ENCODE measurements around the gene TMEM50B. TPM values are rescaled to one million over a fixed set of nuclear protein-coding genes. Genes with fewer than 3 reads are reported as not detected.
A peak's percentile ranks its signal among the peaks of the same experiment; 100 is the strongest.
"Not testable (repeated sequence)": the region's sequence is repeated elsewhere in the genome, so short reads cannot be mapped to it uniquely, and the experiment has no call there.

TMEM50B gene
- polyA plus RNA-seq (ENCODE audit: insufficient read length) = 18.2 TPM

GRCh38 chr21:33479679-33480480 lies at the start of gene TMEM50B:
TMEM50B (minus strand) TSS chr21:33479974; CDS start chr21:33468885, 11,089 bp downstream.
- DNase-seq (ENCODE audit: low read depth) = peak; percentile 75

GRCh38 chr21:33522953-33523349 lies 43.2 kb upstream of the TMEM50B start:
- no peak for DNase-seq (ENCODE audit: low read depth)

GRCh38 chr21:33522297-33522952 lies 42.7 kb upstream of the TMEM50B start:
- DNase-seq (ENCODE audit: low read depth) = no peak

- DNase-seq (ENCODE audit: low read depth) = no peak
These were observed 39.1 kb upstream of the TMEM50B start for GRCh38 chr21:33518899-33519298.

GRCh38 chr21:33514229-33514628 lies 34.5 kb upstream of the TMEM50B start:
- no peak for DNase-seq (ENCODE audit: low read depth)

GRCh38 chr21:33512481-33512880 lies 32.7 kb upstream of the TMEM50B start:
- DNase-seq (ENCODE audit: low read depth) = no peak

GRCh38 chr21:33511639-33512038 lies 31.9 kb upstream of the TMEM50B start:
- no peak for DNase-seq (ENCODE audit: low read depth)

- DNase-seq (ENCODE audit: low read depth) = no peak
These were observed 31.1 kb upstream of the TMEM50B start for GRCh38 chr21:33510826-33511225.

GRCh38 chr21:33507003-33507402 lies 27.2 kb upstream of the TMEM50B start:
- not testable (repeated sequence) for DNase-seq (ENCODE audit: low read depth)

GRCh38 chr21:33505833-33506232 lies 26.1 kb upstream of the TMEM50B start:
- no peak for DNase-seq (ENCODE audit: low read depth)

GRCh38 chr21:33496345-33496744 lies 16.6 kb upstream of the TMEM50B start:
- DNase-seq (ENCODE audit: low read depth) = no peak

- DNase-seq (ENCODE audit: low read depth) = no peak
These were observed 16.0 kb upstream of the TMEM50B start for GRCh38 chr21:33495743-33496142.

GRCh38 chr21:33493756-33494155 lies 14.0 kb upstream of the TMEM50B start:
- no peak for DNase-seq (ENCODE audit: low read depth)

- DNase-seq (ENCODE audit: low read depth) = no peak
These were observed 12.8 kb upstream of the TMEM50B start for GRCh38 chr21:33492571-33492970.

GRCh38 chr21:33491373-33492102 lies 11.8 kb upstream of the TMEM50B start, which contains the start of gene DNAJC28:
DNAJC28 (minus strand) TSS chr21:33491716; CDS start chr21:33489393, 2,323 bp downstream.
- peak; percentile 87 for DNase-seq (ENCODE audit: low read depth)

GRCh38 chr21:33490991-33491372 lies 11.2 kb upstream of the TMEM50B start:
- DNase-seq (ENCODE audit: low read depth) = no peak

GRCh38 chr21:33488936-33489335 lies 9.2 kb upstream of the TMEM50B start:
- no peak for DNase-seq (ENCODE audit: low read depth)

GRCh38 chr21:33487996-33488395 lies 8.2 kb upstream of the TMEM50B start:
- DNase-seq (ENCODE audit: low read depth) = no peak

- no peak for DNase-seq (ENCODE audit: low read depth)
These were observed 1.7 kb upstream of the TMEM50B start for GRCh38 chr21:33481314-33481943.

GRCh38 chr21:33480481-33481103 lies 818 bp upstream of the TMEM50B start:
- DNase-seq (ENCODE audit: low read depth) = no peak

- DNase-seq (ENCODE audit: low read depth) = no peak
These were observed 667 bp downstream of the TMEM50B start for GRCh38 chr21:33478935-33479678.

All from forelimb muscle (tissue), 1 donor.